HepG2 (cell line): Measurements from ENCODE around the gene GP1BA. TPM values are rescaled to one million over a fixed set of nuclear protein-coding genes. Genes with fewer than 3 reads are reported as not detected.

Experiments used
- AFF4 ChIP-seq: sonication (generic); formaldehyde crosslinking; IDR thresholded peaks from 2 replicates; pipeline ENCODE4 v1.4.0; 2020; ENCODE audit warnings: missing genetic modification reagents
- AKAP8 ChIP-seq: sonication (generic); formaldehyde crosslinking; IDR thresholded peaks from 2 replicates; pipeline ENCODE4 v1.5.1; 2020; ENCODE audit warnings: mild to moderate bottlenecking, missing genetic modification reagents
- HIVEP1 ChIP-seq: sonication (generic); formaldehyde crosslinking; IDR thresholded peaks from 2 replicates; pipeline ENCODE4 v1.4.0; 2020; ENCODE audit warnings: mild to moderate bottlenecking, missing genetic modification reagents
- MIER2 ChIP-seq: IDR thresholded peaks from 2 replicates; pipeline ENCODE4 v1.6.1; 2016; ENCODE audit warnings: missing biosample characterization, missing genetic modification reagents
- MXD3 ChIP-seq: IDR thresholded peaks from 2 replicates; pipeline ENCODE4 v1.6.1; 2016; ENCODE audit warnings: mild to moderate bottlenecking, missing biosample characterization, missing genetic modification reagents
- REPIN1 ChIP-seq: sonication (generic); formaldehyde crosslinking; IDR thresholded peaks from 2 replicates; pipeline ENCODE4 v1.8.0; 2022; ENCODE audit warnings: missing genetic modification reagents, low read depth, mild to moderate bottlenecking, borderline replicate concordance
- SRSF4 ChIP-seq: fragments of 200-400 bp; formaldehyde crosslinking; IDR thresholded peaks from one replicate; pipeline ENCODE4 v1.6.1; 2018; ENCODE audit warnings: mild to moderate bottlenecking, low read depth, low read length, moderate library complexity; ENCODE audit not compliant: poor library complexity, severe bottlenecking
- ZNF318 ChIP-seq: sonication (generic); formaldehyde crosslinking; IDR thresholded peaks from 2 replicates; pipeline ENCODE4 v1.4.0; 2020; ENCODE audit warnings: mild to moderate bottlenecking, missing genetic modification reagents
- ZNF850 ChIP-seq: sonication (generic); formaldehyde crosslinking; conservative IDR thresholded peaks from 2 replicates; pipeline ENCODE4 v1.9.0; 2021; ENCODE audit warnings: mild to moderate bottlenecking, missing genetic modification reagents
- polyA plus RNA-seq, 8 experiments: library from polyadenylated mRNA; depleted of rRNA in 3 of 8; stranded (reverse) in 7 of 8; unstranded in 1 of 8; fragments of >200 nt; fragmentation: Illumina TruSeq in 4 of 8; extraction: Trizol in 4 of 8; gene quantifications; 2 replicates each; pipeline versions ENCODE4 v1.2.1 to v1.2.3, GENCODE V29; 2011 to 2016; ENCODE audit warnings: low read depth in 4 of 8, missing spikeins in 1 of 8, mixed read lengths in 1 of 8; ENCODE audit not compliant: insufficient read depth in 1 of 8
- total RNA-seq, 5 experiments: library from RNA; depleted of rRNA; stranded (reverse); fragments of >200 nt; fragmentation: Illumina TruSeq; extraction: Trizol; gene quantifications; 2 replicates each; pipeline ENCODE4 v1.2.3, GENCODE V29; 2016; ENCODE audit warnings: low read depth in 1 of 5
- TF ChIP-seq, protein P1 (sequence below): sonication (generic); formaldehyde crosslinking; IDR thresholded peaks from 2 replicates; pipeline ENCODE4 v1.8.0; 2022; ENCODE audit warnings: missing genetic modification reagents, mild to moderate bottlenecking, borderline replicate concordance
- TF ChIP-seq, protein P2 (sequence below), 2 experiments: IDR thresholded peaks; 2 replicates each; pipeline ENCODE4 v1.6.1; 2011 to 2012; ENCODE audit warnings: low read length in 2 of 2, borderline replicate concordance in 1 of 2, low read depth in 1 of 2, mild to moderate bottlenecking in 1 of 2, moderate library complexity in 1 of 2

GP1BA gene
- total and polyA plus RNA-seq, 2 of the 13 experiments (the other 11 are each of a cell fraction or from before 2014, with no cell fraction given), result not detected

- TF ChIP-seq ZNF318 (CRISPR knock-in tag) (0 out of 2 replicates have a peak, but pooled peaks have one; percentile 19), MIER2 (0 out of 2 replicates have a peak, but pooled peaks have one; percentile 49), SRSF4 (no peak), AKAP8 (CRISPR knock-in tag) (peak; percentile 14; the same call in 1 of the 2 replicates), MXD3 (CRISPR knock-in tag) (no peak), REPIN1 (CRISPR knock-in tag) (peak; percentile 30; the same call in 1 of the 2 replicates), ZNF850 (no peak), HIVEP1 (0 out of 2 replicates have a peak, but pooled peaks have one; percentile 58), AFF4 (no peak)
- TF ChIP-seq, protein P1, sequence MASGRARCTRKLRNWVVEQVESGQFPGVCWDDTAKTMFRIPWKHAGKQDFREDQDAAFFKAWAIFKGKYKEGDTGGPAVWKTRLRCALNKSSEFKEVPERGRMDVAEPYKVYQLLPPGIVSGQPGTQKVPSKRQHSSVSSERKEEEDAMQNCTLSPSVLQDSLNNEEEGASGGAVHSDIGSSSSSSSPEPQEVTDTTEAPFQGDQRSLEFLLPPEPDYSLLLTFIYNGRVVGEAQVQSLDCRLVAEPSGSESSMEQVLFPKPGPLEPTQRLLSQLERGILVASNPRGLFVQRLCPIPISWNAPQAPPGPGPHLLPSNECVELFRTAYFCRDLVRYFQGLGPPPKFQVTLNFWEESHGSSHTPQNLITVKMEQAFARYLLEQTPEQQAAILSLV (CRISPR knock-in tag), result no peak
- TF ChIP-seq, protein P2, sequence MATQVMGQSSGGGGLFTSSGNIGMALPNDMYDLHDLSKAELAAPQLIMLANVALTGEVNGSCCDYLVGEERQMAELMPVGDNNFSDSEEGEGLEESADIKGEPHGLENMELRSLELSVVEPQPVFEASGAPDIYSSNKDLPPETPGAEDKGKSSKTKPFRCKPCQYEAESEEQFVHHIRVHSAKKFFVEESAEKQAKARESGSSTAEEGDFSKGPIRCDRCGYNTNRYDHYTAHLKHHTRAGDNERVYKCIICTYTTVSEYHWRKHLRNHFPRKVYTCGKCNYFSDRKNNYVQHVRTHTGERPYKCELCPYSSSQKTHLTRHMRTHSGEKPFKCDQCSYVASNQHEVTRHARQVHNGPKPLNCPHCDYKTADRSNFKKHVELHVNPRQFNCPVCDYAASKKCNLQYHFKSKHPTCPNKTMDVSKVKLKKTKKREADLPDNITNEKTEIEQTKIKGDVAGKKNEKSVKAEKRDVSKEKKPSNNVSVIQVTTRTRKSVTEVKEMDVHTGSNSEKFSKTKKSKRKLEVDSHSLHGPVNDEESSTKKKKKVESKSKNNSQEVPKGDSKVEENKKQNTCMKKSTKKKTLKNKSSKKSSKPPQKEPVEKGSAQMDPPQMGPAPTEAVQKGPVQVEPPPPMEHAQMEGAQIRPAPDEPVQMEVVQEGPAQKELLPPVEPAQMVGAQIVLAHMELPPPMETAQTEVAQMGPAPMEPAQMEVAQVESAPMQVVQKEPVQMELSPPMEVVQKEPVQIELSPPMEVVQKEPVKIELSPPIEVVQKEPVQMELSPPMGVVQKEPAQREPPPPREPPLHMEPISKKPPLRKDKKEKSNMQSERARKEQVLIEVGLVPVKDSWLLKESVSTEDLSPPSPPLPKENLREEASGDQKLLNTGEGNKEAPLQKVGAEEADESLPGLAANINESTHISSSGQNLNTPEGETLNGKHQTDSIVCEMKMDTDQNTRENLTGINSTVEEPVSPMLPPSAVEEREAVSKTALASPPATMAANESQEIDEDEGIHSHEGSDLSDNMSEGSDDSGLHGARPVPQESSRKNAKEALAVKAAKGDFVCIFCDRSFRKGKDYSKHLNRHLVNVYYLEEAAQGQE (IDR thresholded peaks at IDR 0.05; ENCODE audit: borderline replicate concordance in 1 of 2, low read depth in 1 of 2, low read length in 2 of 2), result no peak
Observed at GRCh38 chr17:4950746-4951204, 18.7 kb downstream of the GP1BA start, which contains the start of gene ENO3 (continued).
